GM19023 (cell line): ENCODE measurements around the gene VDAC2.

Source experiments
- ATAC-seq: cut with Tn5 transposase; IDR thresholded peaks from one replicate; pipeline ENCODE4 v1.9.1; 2021; ENCODE audit warnings: mild to moderate bottlenecking, moderate library complexity; ENCODE audit not compliant: unreplicated experiment

The VDAC2 gene

DNA sequence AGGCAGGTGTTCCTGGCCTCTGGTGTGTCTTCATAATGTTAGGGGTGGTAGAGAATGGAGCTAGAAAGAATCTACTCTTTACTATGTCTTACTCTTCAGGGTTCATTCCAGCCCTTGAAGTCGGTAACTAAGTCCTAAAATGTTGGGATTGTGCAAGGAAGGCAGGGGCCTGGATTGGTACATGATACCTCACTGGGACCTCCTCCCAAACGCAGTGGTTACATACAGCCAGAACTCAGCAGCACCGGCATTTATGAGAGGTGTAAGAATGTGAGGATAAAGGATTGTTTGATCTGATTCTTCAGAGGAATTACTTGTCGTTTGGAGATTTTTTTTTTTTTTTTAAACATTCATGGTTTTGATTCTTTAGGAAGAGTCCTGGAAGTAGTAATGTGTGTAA, 18.2 kb downstream of the VDAC2 start:
- no peak for ATAC-seq

GRCh38 chr10:75229971-75230370, 19.4 kb downstream of the VDAC2 start:
- ATAC-seq, result no peak

GRCh38 chr10:75230600-75231038, 20.0 kb downstream of the VDAC2 start:
- ATAC-seq, result peak; percentile 30

DNA sequence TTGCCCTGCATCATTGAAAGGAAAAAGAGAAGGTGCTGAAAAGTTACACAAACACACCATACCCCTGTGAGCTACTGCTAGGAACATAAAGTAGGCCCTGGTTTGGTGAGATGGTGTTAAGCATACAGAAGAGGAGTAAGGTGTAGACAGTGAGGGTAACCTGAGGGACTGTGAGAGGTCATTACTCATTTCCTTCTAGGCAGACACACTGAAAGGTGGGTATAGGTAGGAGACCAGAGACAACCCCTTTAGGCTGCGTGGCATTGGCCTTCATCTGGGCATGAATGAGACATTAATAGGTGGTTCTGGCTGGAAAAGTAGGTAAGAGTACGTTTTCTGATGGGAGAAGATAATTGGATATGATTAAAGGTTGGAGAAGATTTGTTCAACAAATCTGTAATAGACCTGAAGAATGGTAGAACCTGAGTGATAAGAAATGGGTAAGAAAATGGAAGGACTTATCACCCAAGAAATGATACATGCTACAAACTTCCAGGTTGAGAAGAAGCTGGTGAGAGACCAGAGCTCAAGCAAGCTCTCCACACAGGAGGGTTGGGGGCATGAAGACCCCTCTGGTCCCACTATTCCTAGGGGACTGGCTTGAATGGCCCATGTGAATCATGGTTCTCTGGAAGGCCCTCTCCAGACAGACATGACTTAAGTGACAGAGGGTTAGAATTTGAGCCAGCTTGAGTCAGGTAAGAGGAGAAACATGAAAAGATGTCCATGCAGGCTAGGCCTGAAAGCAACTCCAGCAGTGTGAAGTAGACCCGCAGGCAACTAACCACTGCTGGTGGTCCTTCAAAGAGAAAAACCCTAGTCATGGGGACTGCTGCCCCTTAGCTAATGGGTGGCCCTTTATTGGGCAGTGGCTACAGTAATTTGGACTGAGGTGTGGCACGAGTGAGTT, 21.3 kb downstream of the VDAC2 start:
- no peak for ATAC-seq

GRCh38 chr10:75233444-75234016, 22.9 kb downstream of the VDAC2 start:
- no peak for ATAC-seq

GRCh38 chr10:75234017-75234682, 23.6 kb downstream of the VDAC2 start:
- peak; percentile 55 for ATAC-seq

DNA sequence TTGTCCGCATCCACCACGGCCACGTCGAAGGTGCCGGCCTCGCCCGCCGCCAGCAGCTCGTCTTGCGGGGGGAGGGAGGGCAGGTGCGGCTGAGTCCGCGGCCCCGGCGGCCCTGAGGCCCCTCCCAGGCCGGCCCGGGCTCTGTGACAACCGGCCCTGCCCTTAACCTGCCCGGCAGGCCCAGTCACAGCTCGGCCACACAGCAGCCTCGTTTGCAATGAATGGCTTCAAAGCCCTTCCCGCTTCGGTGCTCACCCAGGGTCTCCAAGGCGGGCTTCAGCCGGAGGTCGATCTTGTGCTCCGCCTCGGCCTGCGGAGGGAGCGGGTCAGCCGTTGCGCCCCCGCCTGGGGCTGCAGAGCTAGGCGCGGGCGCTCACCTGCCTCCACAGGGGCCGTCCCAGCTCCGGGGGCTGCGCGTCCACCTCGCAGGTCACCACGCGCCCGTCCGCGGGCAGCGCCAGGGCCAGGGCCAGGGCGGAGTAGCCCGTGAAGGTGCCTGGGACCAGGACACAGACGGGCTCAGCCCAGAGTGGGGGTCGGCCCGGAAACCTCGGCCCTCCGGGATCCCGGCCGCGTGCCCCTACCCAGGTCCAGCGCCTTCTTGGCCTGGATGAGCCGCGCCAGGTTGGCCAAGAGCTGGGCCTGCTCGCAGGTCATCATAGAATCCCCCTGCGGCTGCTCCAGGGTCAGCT, 24.2 kb downstream of the VDAC2 start:
- peak; percentile 24 for ATAC-seq

GRCh38 chr10:75235375-75236177, 25.0 kb downstream of the VDAC2 start, which contains the start of gene COMTD1:
Gene COMTD1, minus strand, starts transcription at chr10:75235957. Its CDS starts 29 bp downstream, at chr10:75235928.
- ATAC-seq, result peak; percentile 72

GRCh38 chr10:75236178-75236825, 25.7 kb downstream of the VDAC2 start:
- no peak for ATAC-seq

GRCh38 chr10:75238182-75239095, 27.8 kb downstream of the VDAC2 start:
- no peak for ATAC-seq

- ATAC-seq, result no peak
These were observed 28.6 kb downstream of the VDAC2 start for GRCh38 chr10:75239096-75239790.

GRCh38 chr10:75240329-75241076, 29.9 kb downstream of the VDAC2 start:
- no peak for ATAC-seq

DNA sequence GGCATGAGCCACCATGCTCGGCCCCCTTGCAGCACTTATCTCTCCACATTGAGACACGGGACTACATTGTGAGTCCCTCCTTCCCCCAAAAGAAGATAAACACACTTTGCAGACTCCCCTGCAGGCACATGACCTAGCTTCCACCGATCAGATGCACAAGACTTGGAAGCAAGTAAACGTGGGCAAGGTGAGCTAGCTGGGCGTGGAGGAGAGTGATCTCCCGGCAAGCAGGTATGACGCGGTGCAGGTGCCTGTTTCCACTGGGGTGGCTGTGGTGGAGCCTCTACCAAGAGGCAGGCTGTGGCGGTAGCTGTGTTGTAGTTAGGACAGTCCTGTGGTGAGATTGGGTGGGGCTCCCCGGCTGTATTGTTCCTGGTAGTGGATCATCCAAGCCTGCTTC, 32.8 kb downstream of the VDAC2 start:
- ATAC-seq, result no peak

- no peak for ATAC-seq
These were observed 34.1 kb downstream of the VDAC2 start for GRCh38 chr10:75244487-75245353.

DNA sequence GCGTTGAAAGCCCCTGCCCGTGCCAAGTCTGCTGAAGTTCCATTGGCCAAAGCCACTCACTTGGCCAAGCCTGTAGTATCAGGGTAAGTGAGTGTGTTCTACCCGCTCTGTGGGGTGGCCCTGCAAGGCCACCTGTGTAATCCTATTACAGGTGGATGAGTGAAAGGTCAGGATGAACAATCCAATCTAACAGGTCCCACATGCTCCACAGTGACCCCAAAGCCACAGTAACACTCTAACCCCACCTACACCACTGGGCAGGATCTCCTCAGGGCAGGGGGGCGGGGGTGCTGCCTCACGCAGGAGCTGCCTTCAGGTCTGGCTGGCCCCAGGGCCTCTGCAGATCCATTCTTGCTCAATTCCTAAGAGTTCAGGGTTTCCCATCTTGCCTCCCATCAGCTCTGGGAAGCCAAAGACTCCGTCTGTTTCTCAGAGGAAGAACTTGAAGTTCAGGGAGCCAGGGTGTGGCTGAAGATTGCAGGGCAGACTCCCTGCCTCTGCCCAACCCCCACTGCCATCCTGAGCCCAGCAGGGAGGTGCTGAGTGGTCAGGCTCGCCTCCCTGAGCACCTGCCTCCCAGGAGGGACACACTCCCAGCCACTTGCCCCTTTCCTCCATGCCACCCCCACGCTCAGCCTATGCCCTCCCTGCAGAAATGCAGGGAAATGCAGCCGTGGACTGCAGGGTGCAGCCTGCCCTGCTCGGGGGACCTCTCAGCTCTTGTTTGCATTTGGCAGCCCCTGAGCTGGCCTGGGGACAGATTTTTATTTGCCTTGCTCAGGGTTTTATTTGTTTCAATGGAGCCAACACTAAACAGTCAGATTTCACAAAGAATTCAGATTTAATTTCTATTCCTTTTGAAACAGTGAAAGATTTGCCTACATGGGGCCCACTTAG, 35.0 kb downstream of the VDAC2 start:
- no peak for ATAC-seq
